Adrenal gland (tissue), 5 donors: Measurements from ENCODE around the gene SH3BP1.

Experiments
- POLR2A ChIP-seq, 2 donors: fragments of 450-650 bp; IDR thresholded peaks; one replicate each; pipeline ENCODE4 v1.6.1; 2017; ENCODE audit warnings: antibody characterized with exemption in 2 of 2, mild to moderate bottlenecking in 2 of 2, moderate library complexity in 1 of 2
- TF ChIP-seq, protein P1 (sequence below), 6 experiments: fragments of 450-650 bp in 4 of 6; fragments of 200-600 bp in 2 of 6; sonication (generic) in 1 of 6; IDR thresholded peaks; 1 replicate in 5 of 6; 2 replicates in 1 of 6; pipeline versions ENCODE4 v1.5.1 to v1.8.0; 2016 to 2021; ENCODE audit warnings: antibody characterized with exemption in 6 of 6, mild to moderate bottlenecking in 2 of 6, moderate library complexity in 1 of 6
- donor health status: DM: no; HTN: no; CAD: no.

DNA sequence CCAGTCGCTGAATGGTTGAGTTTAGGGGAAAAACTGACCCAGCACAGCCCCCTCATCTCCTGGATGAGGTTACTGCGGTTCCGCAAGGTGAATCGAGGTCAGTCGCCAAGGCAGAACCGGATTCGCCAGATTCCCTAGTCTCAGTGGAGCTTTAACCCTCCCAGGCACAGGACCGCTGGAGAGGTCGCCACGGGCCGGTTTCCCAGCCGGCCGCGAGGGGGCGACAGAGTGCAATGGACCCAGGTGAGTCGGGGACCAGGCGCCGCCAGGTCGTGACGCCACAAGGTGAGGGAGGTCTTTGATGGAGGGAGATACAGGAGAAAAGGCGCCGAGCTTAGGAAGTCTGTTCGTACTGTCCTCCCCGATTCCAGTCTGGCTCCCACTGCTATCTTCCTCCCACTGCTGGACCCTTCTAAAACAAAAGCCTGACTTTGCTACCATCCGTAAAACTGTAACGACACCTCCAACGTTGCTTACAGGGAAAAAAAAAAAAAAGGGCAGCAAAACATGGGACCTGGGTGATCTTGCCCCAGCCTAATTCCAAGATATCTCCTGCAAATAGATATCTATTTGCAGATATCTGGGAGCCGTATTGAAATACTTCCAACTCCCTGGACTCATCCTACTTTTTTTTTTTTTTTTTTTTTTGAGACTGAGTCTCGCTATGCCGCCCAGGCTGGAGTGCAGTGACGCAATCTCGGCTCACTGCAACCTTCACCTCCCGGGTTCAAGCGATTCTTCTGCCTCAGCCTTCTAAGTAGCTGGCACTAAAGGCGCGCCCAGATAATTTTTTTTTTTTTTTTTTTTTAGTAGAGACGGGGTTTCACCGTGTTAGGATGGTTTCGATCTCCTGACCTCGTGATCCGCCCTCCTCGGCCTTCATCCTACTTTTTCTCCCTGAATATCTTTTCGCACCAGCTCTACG is 32.2 kb upstream of the SH3BP1 start:
- TF ChIP-seq, protein P1, sequence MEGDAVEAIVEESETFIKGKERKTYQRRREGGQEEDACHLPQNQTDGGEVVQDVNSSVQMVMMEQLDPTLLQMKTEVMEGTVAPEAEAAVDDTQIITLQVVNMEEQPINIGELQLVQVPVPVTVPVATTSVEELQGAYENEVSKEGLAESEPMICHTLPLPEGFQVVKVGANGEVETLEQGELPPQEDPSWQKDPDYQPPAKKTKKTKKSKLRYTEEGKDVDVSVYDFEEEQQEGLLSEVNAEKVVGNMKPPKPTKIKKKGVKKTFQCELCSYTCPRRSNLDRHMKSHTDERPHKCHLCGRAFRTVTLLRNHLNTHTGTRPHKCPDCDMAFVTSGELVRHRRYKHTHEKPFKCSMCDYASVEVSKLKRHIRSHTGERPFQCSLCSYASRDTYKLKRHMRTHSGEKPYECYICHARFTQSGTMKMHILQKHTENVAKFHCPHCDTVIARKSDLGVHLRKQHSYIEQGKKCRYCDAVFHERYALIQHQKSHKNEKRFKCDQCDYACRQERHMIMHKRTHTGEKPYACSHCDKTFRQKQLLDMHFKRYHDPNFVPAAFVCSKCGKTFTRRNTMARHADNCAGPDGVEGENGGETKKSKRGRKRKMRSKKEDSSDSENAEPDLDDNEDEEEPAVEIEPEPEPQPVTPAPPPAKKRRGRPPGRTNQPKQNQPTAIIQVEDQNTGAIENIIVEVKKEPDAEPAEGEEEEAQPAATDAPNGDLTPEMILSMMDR (IDR thresholded peaks at IDR 0.05), result peak; percentile 90 to 96 (median 94)
- no peak for TF ChIP-seq POLR2A (IDR thresholded peaks at IDR 0.05)
